Thyroid gland (tissue), 4 donors: ENCODE measurements around the gene PCMTD2.
"Not testable (repeated sequence)": the region's sequence is repeated elsewhere in the genome, so short reads cannot be mapped to it uniquely, and the experiment has no call there.

Experiments used
- CTCF ChIP-seq, 6 experiments: fragments of 200-600 bp in 3 of 6; fragments of 450-650 bp in 3 of 6; sonication (generic) in 3 of 6; IDR thresholded peaks; one replicate each; pipeline ENCODE4 v1.5.1; 2016 to 2019; ENCODE audit warnings: antibody characterized with exemption in 6 of 6, mild to moderate bottlenecking in 2 of 6, inconsistent platforms in 1 of 6, moderate library complexity in 1 of 6
- POLR2A ChIP-seq, 2 donors: fragments of 450-650 bp; IDR thresholded peaks; one replicate each; pipeline ENCODE4 v1.6.1; 2017; ENCODE audit warnings: antibody characterized with exemption in 2 of 2, mild to moderate bottlenecking in 2 of 2, moderate library complexity in 1 of 2

GRCh38 chr20:64287264-64287590, 31.7 kb downstream of the PCMTD2 start:
- TF ChIP-seq CTCF, POLR2A (IDR thresholded peaks at IDR 0.05): not testable (repeated sequence)
